HG03103 (cell line): ENCODE measurements around the gene PALB2.
"Not testable (repeated sequence)": the region's sequence is repeated elsewhere in the genome, so short reads cannot be mapped to it uniquely, and the experiment has no call there.

Source experiments
- ATAC-seq: cut with Tn5 transposase; IDR thresholded peaks from one replicate; pipeline ENCODE4 v1.9.1; 2021; ENCODE audit warnings: low read depth; ENCODE audit not compliant: unreplicated experiment

PALB2 gene

GRCh38 chr16:23584186-23585076 is 56.7 kb downstream of the PALB2 start:
- no peak for ATAC-seq

- ATAC-seq: not testable (repeated sequence)
Observed at GRCh38 chr16:23583271-23583670, 57.8 kb downstream of the PALB2 start.

GRCh38 chr16:23581764-23582163 is 59.3 kb downstream of the PALB2 start:
- no peak for ATAC-seq

GRCh38 chr16:23580391-23580790 is 60.7 kb downstream of the PALB2 start:
- no peak for ATAC-seq

GRCh38 chr16:23579371-23579770 is 61.7 kb downstream of the PALB2 start:
- no peak for ATAC-seq

GRCh38 chr16:23578101-23578830 is 62.8 kb downstream of the PALB2 start:
- no peak for ATAC-seq

GRCh38 chr16:23577493-23577892 is 63.6 kb downstream of the PALB2 start:
- ATAC-seq: no peak

- no peak for ATAC-seq
Observed at GRCh38 chr16:23575834-23576233, 65.3 kb downstream of the PALB2 start.

GRCh38 chr16:23573817-23574216 is 67.3 kb downstream of the PALB2 start:
- ATAC-seq: no peak

- no peak for ATAC-seq
Observed at GRCh38 chr16:23572394-23572793, 68.7 kb downstream of the PALB2 start.

GRCh38 chr16:23571895-23572294 is 69.2 kb downstream of the PALB2 start:
- ATAC-seq: no peak

GRCh38 chr16:23570992-23571632 is 70.0 kb downstream of the PALB2 start:
- no peak for ATAC-seq

- no peak for ATAC-seq
Observed at GRCh38 chr16:23567602-23568001, 73.5 kb downstream of the PALB2 start.

GRCh38 chr16:23566724-23567123 is 74.4 kb downstream of the PALB2 start:
- ATAC-seq: no peak

GRCh38 chr16:23564575-23565363 is 76.3 kb downstream of the PALB2 start:
- no peak for ATAC-seq

- ATAC-seq: no peak
Observed at GRCh38 chr16:23563186-23563585, 77.9 kb downstream of the PALB2 start.

- ATAC-seq: no peak
Observed at GRCh38 chr16:23562505-23562904, 78.6 kb downstream of the PALB2 start.

- ATAC-seq: no peak
Observed at GRCh38 chr16:23561586-23561985, 79.5 kb downstream of the PALB2 start.

GRCh38 chr16:23557779-23558702 is 83.1 kb downstream of the PALB2 start:
- peak; percentile 4 for ATAC-seq
